Liver (tissue), 9 donors: Measurements from ENCODE around the gene SIL1. TPM values are rescaled to one million over a fixed set of nuclear protein-coding genes. Genes with fewer than 3 reads are reported as not detected.

Experiments
- DNase-seq: peaks from one replicate; pipeline ENCODE4 v3.0.0-alpha.2; 2017; ENCODE audit warnings: low spot score
- H3K27ac ChIP-seq, 2 donors: one replicate each; pipeline ENCODE4 v1.7.0; 2013; ENCODE audit warnings: inconsistent platforms in 2 of 2, low read length in 2 of 2, control low read depth in 1 of 2, low read depth in 1 of 2, mild to moderate bottlenecking in 1 of 2
- H3K27me3 ChIP-seq, 4 donors: one replicate each; pipeline versions ENCODE4 v1.6.1 to v1.7.0; 2013; ENCODE audit warnings: low read length in 3 of 4, inconsistent platforms in 1 of 4, mild to moderate bottlenecking in 1 of 4, moderate library complexity in 1 of 4; ENCODE audit not compliant: control insufficient read depth in 4 of 4, insufficient read depth in 4 of 4
- H3K36me3 ChIP-seq, 4 donors: one replicate each; pipeline versions ENCODE4 v1.6.1 to v1.7.0; 2013; ENCODE audit warnings: low read length in 3 of 4, mild to moderate bottlenecking in 3 of 4, low read depth in 1 of 4, moderate library complexity in 1 of 4; ENCODE audit not compliant: control insufficient read depth in 4 of 4, insufficient read depth in 3 of 4
- H3K4me1 ChIP-seq, 4 donors: one replicate each; pipeline versions ENCODE4 v1.6.1 to v1.7.0; 2013; ENCODE audit warnings: low read length in 3 of 4, mild to moderate bottlenecking in 3 of 4, moderate library complexity in 1 of 4; ENCODE audit not compliant: control insufficient read depth in 4 of 4, insufficient read depth in 4 of 4
- H3K4me3 ChIP-seq, 3 donors: one replicate each; pipeline versions ENCODE4 v1.6.1 to v1.7.0; 2013; ENCODE audit warnings: low read length in 3 of 3, control low read depth in 1 of 3, low read depth in 1 of 3, mild to moderate bottlenecking in 1 of 3
- H3K9ac ChIP-seq, 2 donors: one replicate each; pipeline ENCODE4 v1.7.0; 2013; ENCODE audit warnings: low read length in 2 of 2, mild to moderate bottlenecking in 2 of 2, moderate library complexity in 2 of 2, control low read depth in 1 of 2, low read depth in 1 of 2
- H3K9me3 ChIP-seq, 4 donors: one replicate each; pipeline versions ENCODE4 v1.6.1 to v1.7.0; 2013; ENCODE audit warnings: low read length in 3 of 4; ENCODE audit not compliant: control insufficient read depth in 4 of 4
- ATF3 ChIP-seq: IDR thresholded peaks from 2 replicates; pipeline ENCODE4 v1.6.1; 2016; ENCODE audit warnings: antibody characterized with exemption
- EGR1 ChIP-seq, 2 donors: IDR thresholded peaks; 2 replicates each; pipeline ENCODE4 v1.6.1; 2016 to 2018; ENCODE audit warnings: antibody characterized with exemption in 2 of 2, low read depth in 2 of 2
- FOXA1 ChIP-seq: IDR thresholded peaks from 2 replicates; pipeline ENCODE4 v1.6.1; 2016; ENCODE audit warnings: antibody characterized with exemption
- FOXA2 ChIP-seq: IDR thresholded peaks from 2 replicates; pipeline ENCODE4 v1.6.1; 2016; ENCODE audit warnings: antibody characterized with exemption
- GABPA ChIP-seq, 2 donors: IDR thresholded peaks in 1 of 2; conservative IDR thresholded peaks in 1 of 2; 2 replicates each; pipeline ENCODE4 v1.6.1; 2016; ENCODE audit warnings: antibody characterized with exemption in 2 of 2, mild to moderate bottlenecking in 1 of 2, moderate library complexity in 1 of 2
- HNF4A ChIP-seq, 2 donors: conservative IDR thresholded peaks; 2 replicates each; pipeline ENCODE4 v1.6.1; 2016; ENCODE audit warnings: antibody characterized with exemption in 2 of 2, mild to moderate bottlenecking in 2 of 2
- HNF4G ChIP-seq: IDR thresholded peaks from 2 replicates; pipeline ENCODE4 v1.6.1; 2016; ENCODE audit warnings: antibody characterized with exemption
- JUND ChIP-seq, 2 donors: IDR thresholded peaks; 2 replicates each; pipeline ENCODE4 v1.6.1; 2016; ENCODE audit warnings: antibody characterized with exemption in 2 of 2
- NR2F2 ChIP-seq: IDR thresholded peaks from 2 replicates; pipeline ENCODE4 v1.6.1; 2016; ENCODE audit warnings: antibody characterized with exemption
- RAD21 ChIP-seq, 2 donors: IDR thresholded peaks; 2 replicates each; pipeline ENCODE4 v1.6.1; 2016; ENCODE audit warnings: antibody characterized with exemption in 2 of 2, mild to moderate bottlenecking in 2 of 2
- REST ChIP-seq: IDR thresholded peaks from 2 replicates; pipeline ENCODE4 v1.6.1; 2016; ENCODE audit warnings: antibody characterized with exemption, mild to moderate bottlenecking
- RXRA ChIP-seq, 2 donors: IDR thresholded peaks; 2 replicates each; pipeline ENCODE4 v1.6.1; 2017 to 2018; ENCODE audit warnings: antibody characterized with exemption in 2 of 2, mild to moderate bottlenecking in 1 of 2
- SP1 ChIP-seq: IDR thresholded peaks from 2 replicates; pipeline ENCODE4 v1.6.1; 2018; ENCODE audit warnings: antibody characterized with exemption, mild to moderate bottlenecking
- TAF1 ChIP-seq: conservative IDR thresholded peaks from 2 replicates; pipeline ENCODE4 v1.6.1; 2016; ENCODE audit warnings: antibody characterized with exemption, mild to moderate bottlenecking
- YY1 ChIP-seq: IDR thresholded peaks from 2 replicates; pipeline ENCODE4 v1.6.1; 2016; ENCODE audit warnings: antibody characterized with exemption, mild to moderate bottlenecking
- whole genome bisulfite sequencing: extraction: QIAGEN DNeasy Blood & Tissue Kit; methylation state at CpG from one replicate; pipeline ENCODE4 v1.1.7; 2013; 5-methylcytosine and 5-hydroxymethylcytosine counted together
- polyA plus RNA-seq, 2 donors: library from polyadenylated mRNA; stranded (reverse) in 1 of 2; unstranded in 1 of 2; fragments of 200-250 nt in 1 of 2; fragments of >200 nt in 1 of 2; fragmentation: Nextera tagmentation in 1 of 2; extraction: Ambion mirVana in 1 of 2; gene quantifications; one replicate each; pipeline versions ENCODE4 v1.2.1 to v1.2.3, GENCODE V29; 2013 to 2015
- total RNA-seq, 2 donors: library from RNA; depleted of rRNA; stranded (reverse); fragments of >200 nt; gene quantifications; one replicate each; pipeline ENCODE4 v1.2.3, GENCODE V29; 2014
- TF ChIP-seq, protein P1 (sequence below): IDR thresholded peaks from 2 replicates; pipeline ENCODE4 v1.6.1; 2016; ENCODE audit warnings: antibody characterized with exemption
- TF ChIP-seq, protein P2 (sequence below): IDR thresholded peaks from 2 replicates; pipeline ENCODE4 v1.6.1; 2016; ENCODE audit warnings: antibody characterized with exemption
- TF ChIP-seq, protein P3 (sequence below): fragments of 150-350 bp; IDR thresholded peaks from 2 replicates; pipeline ENCODE4 v1.5.1; 2017; ENCODE audit warnings: improper control_type of control experiment, low read depth, low read length; ENCODE audit not compliant: missing input control
- donor health status: healthy.
- donor health status: healthy.
- donor health status: healthy.
- donor health status: healthy.
- donor health status: healthy.

Gene SIL1
- total and polyA plus RNA-seq, 4 donors, result 38.1 to 95.1 (median 76.2) TPM

DNA sequence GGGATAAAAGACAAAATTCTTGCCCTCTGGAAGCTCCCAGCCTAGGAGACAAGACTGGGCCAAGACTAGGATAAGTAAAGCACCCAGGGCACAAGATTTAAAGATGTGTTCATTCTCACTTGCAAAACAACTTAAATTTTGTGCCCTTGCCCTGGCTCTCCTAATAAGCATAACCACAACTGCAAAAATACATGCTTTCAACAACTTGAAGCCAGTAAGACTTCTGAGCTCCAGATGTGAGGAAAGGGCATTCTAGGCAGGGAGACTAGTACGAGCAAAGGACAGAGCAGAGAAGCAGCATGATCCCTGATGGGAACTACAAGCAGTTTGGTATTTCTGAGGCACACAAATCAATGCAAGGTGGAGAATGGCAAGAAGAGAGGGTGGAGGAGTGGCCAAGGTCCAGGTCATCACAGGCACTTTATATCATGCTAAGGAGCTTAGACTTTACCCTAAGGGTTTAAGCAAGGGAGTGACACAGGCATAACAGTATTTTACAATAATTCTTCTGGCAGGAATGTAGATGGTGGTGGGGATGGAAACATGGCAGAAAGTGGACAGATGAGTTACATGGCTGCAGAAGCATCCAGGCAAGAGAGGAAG, 30.1 kb upstream of the SIL1 start:
- no peak overlapping the region for H3K4me3 ChIP-seq
- H3K36me3 ChIP-seq, result no peaks in the 10 kb centered on the region
- 95% methylated on average over 1 of the region's 1 CpG for WGBS
- no peak overlapping the region for H3K27ac ChIP-seq
- no peaks in the 10 kb centered on the region for H3K27me3 ChIP-seq
- no peak for DNase-seq
- H3K4me1 ChIP-seq, result no peaks in the 10 kb centered on the region
- H3K9ac ChIP-seq, result no peak overlapping the region
- TF ChIP-seq HNF4A (conservative IDR thresholded peaks at IDR 0.05) (no peak), EGR1 (IDR thresholded peaks at IDR 0.05; ENCODE audit: low read depth in 2 of 2) (no peak), RXRA (IDR thresholded peaks at IDR 0.05) (no peak), YY1 (no peak), ATF3 (no peak), HNF4G (no peak), FOXA1 (no peak), REST (no peak), JUND (IDR thresholded peaks at IDR 0.05) (no peak), FOXA2 (no peak), RAD21 (IDR thresholded peaks at IDR 0.05) (no peak), SP1 (no peak), NR2F2 (no peak), GABPA (IDR thresholded peaks at IDR 0.05 in 1 of 2, conservative IDR thresholded peaks at IDR 0.05 in 1 of 2) (no peak), TAF1 (no peak)
- TF ChIP-seq, protein P1, sequence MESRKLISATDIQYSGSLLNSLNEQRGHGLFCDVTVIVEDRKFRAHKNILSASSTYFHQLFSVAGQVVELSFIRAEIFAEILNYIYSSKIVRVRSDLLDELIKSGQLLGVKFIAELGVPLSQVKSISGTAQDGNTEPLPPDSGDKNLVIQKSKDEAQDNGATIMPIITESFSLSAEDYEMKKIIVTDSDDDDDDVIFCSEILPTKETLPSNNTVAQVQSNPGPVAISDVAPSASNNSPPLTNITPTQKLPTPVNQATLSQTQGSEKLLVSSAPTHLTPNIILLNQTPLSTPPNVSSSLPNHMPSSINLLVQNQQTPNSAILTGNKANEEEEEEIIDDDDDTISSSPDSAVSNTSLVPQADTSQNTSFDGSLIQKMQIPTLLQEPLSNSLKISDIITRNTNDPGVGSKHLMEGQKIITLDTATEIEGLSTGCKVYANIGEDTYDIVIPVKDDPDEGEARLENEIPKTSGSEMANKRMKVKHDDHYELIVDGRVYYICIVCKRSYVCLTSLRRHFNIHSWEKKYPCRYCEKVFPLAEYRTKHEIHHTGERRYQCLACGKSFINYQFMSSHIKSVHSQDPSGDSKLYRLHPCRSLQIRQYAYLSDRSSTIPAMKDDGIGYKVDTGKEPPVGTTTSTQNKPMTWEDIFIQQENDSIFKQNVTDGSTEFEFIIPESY, result no peak
- TF ChIP-seq, protein P2, sequence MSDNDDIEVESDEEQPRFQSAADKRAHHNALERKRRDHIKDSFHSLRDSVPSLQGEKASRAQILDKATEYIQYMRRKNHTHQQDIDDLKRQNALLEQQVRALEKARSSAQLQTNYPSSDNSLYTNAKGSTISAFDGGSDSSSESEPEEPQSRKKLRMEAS, result no peak
- TF ChIP-seq, protein P3, sequence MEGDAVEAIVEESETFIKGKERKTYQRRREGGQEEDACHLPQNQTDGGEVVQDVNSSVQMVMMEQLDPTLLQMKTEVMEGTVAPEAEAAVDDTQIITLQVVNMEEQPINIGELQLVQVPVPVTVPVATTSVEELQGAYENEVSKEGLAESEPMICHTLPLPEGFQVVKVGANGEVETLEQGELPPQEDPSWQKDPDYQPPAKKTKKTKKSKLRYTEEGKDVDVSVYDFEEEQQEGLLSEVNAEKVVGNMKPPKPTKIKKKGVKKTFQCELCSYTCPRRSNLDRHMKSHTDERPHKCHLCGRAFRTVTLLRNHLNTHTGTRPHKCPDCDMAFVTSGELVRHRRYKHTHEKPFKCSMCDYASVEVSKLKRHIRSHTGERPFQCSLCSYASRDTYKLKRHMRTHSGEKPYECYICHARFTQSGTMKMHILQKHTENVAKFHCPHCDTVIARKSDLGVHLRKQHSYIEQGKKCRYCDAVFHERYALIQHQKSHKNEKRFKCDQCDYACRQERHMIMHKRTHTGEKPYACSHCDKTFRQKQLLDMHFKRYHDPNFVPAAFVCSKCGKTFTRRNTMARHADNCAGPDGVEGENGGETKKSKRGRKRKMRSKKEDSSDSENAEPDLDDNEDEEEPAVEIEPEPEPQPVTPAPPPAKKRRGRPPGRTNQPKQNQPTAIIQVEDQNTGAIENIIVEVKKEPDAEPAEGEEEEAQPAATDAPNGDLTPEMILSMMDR, result no peak
- H3K9me3 ChIP-seq, result no peaks in the 10 kb centered on the region
